Activated CD4-positive, alpha-beta T cell treated with anti-CD3 and anti-CD28 coated beads, Interleukin-2, amount 10 ng/mL, durations not matched to agents 24 days and 14 days (primary cell): ENCODE measurements around the gene CFAP61. TPM values are rescaled to one million over a fixed set of nuclear protein-coding genes. Genes with fewer than 3 reads are reported as not detected.

Source experiments
- DNase-seq: peaks from one replicate; pipeline ENCODE4 v3.0.0; 2022
- H3K27ac Mint-ChIP-seq: one replicate; pipeline ENCODE4 v1.8.0; 2022; ENCODE audit warnings: mild to moderate bottlenecking, mixed read lengths
- H3K27me3 Mint-ChIP-seq: one replicate; pipeline ENCODE4 v1.8.0; 2022; ENCODE audit warnings: mixed read lengths
- H3K36me3 Mint-ChIP-seq: one replicate; pipeline ENCODE4 v1.8.0; 2022; ENCODE audit warnings: low read depth, mild to moderate bottlenecking, mixed read lengths
- H3K4me1 Mint-ChIP-seq: one replicate; pipeline ENCODE4 v1.8.0; 2021; ENCODE audit warnings: mixed read lengths
- H3K4me3 Mint-ChIP-seq: one replicate; pipeline ENCODE4 v1.8.0; 2022; ENCODE audit warnings: mild to moderate bottlenecking, moderate library complexity, mixed read lengths
- H3K9me3 Mint-ChIP-seq: one replicate; pipeline ENCODE4 v1.8.0; 2021; ENCODE audit warnings: mixed read lengths
- intact Hi-C: fragments of 100-400 bp; cut with micrococcal nuclease; formaldehyde crosslinking; loops from one replicate; pipeline ENCODE4 v1.15.1; 2023
- total RNA-seq: library from RNA; stranded (reverse); gene quantifications from 2 replicates; pipeline ENCODE4 v1.2.3, GENCODE V29; 2022

The CFAP61 gene
- total RNA-seq, 1 donor from 2014 or later: not detected

- Mint-ChIP-seq H3K4me1 (no peaks in the 10 kb centered on the region), H3K27ac (no peak overlapping the region), H3K9me3 (no peaks in the 10 kb centered on the region), H3K36me3 (no peaks in the 10 kb centered on the region), H3K27me3 (no peaks in the 10 kb centered on the region), H3K4me3 (no peak overlapping the region)
- DNase-seq: no peak
- intact Hi-C loops: no loop called here
These were observed 345.8 kb downstream of the CFAP61 start for GRCh38 chr20:20398123-20398522.

GRCh38 chr20:20399531-20400500 is 347.5 kb downstream of the CFAP61 start:
- H3K4me3 Mint-ChIP-seq: no peak overlapping the region
- H3K36me3 Mint-ChIP-seq: no peaks in the 10 kb centered on the region
- no peaks in the 10 kb centered on the region for H3K4me1 Mint-ChIP-seq
- no peaks in the 10 kb centered on the region for H3K27me3 Mint-ChIP-seq
- no peak overlapping the region for H3K27ac Mint-ChIP-seq
- intact Hi-C loops: no loop called here
- DNase-seq: no peak
- H3K9me3 Mint-ChIP-seq: no peaks in the 10 kb centered on the region

GRCh38 chr20:20401991-20402390 is 349.7 kb downstream of the CFAP61 start:
- Mint-ChIP-seq H3K4me1 (no peaks in the 10 kb centered on the region), H3K36me3 (peaks cover 2% of the 10 kb centered on the region), H3K27me3 (no peaks in the 10 kb centered on the region), H3K4me3 (no peak overlapping the region), H3K9me3 (no peaks in the 10 kb centered on the region), H3K27ac (no peak overlapping the region)
- intact Hi-C loops: no loop called here
- no peak for DNase-seq

- Mint-ChIP-seq H3K4me3 (no peak overlapping the region), H3K27ac (no peak overlapping the region)
- intact Hi-C loops: loop anchor here (5.0 kb wide), 1 partner anchor 42 kb away; no protein-coding TSS in a partner anchor
These were observed 352.3 kb downstream of the CFAP61 start for GRCh38 chr20:20404633-20405032.

GRCh38 chr20:20405623-20406022 is 353.3 kb downstream of the CFAP61 start:
- Mint-ChIP-seq H3K36me3 (peaks cover 2% of the 10 kb centered on the region), H3K4me1 (no peaks in the 10 kb centered on the region), H3K9me3 (no peaks in the 10 kb centered on the region), H3K27me3 (no peaks in the 10 kb centered on the region), H3K27ac (no peak overlapping the region), H3K4me3 (no peak overlapping the region)
- intact Hi-C loops: loop anchor here (5.0 kb wide), 1 partner anchor 43 kb away; no protein-coding TSS in a partner anchor
- no peak for DNase-seq

More at GRCh38 chr20:20404633-20405032, 352.3 kb downstream of the CFAP61 start:
- DNase-seq: no peak
- Mint-ChIP-seq H3K4me1 (no peaks in the 10 kb centered on the region), H3K9me3 (no peaks in the 10 kb centered on the region), H3K27me3 (no peaks in the 10 kb centered on the region), H3K36me3 (peaks cover 2% of the 10 kb centered on the region)

- Mint-ChIP-seq H3K27ac (no peak overlapping the region), H3K4me1 (peaks cover 2% of the 10 kb centered on the region), H3K9me3 (no peaks in the 10 kb centered on the region), H3K27me3 (no peaks in the 10 kb centered on the region), H3K4me3 (no peak overlapping the region), H3K36me3 (peaks cover 2% of the 10 kb centered on the region)
- no peak for DNase-seq
- intact Hi-C loops: loop anchor here (5.0 kb wide), 1 partner anchor 44 kb away; no protein-coding TSS in a partner anchor
These were observed 354.0 kb downstream of the CFAP61 start for GRCh38 chr20:20406306-20406705.

- Mint-ChIP-seq H3K36me3 (peaks cover 2% of the 10 kb centered on the region), H3K27ac (no peak overlapping the region), H3K27me3 (no peaks in the 10 kb centered on the region), H3K4me1 (peaks cover 14% of the 10 kb centered on the region), H3K4me3 (no peak overlapping the region), H3K9me3 (no peaks in the 10 kb centered on the region)
- intact Hi-C loops: loop anchor here (5.0 kb wide), 1 partner anchor 46 kb away; no protein-coding TSS in a partner anchor
- no peak for DNase-seq
These were observed 355.8 kb downstream of the CFAP61 start for GRCh38 chr20:20407891-20408805.

GRCh38 chr20:20409331-20409730 is 357.0 kb downstream of the CFAP61 start:
- H3K27me3 Mint-ChIP-seq: no peaks in the 10 kb centered on the region
- H3K4me1 Mint-ChIP-seq: peaks cover 20% of the 10 kb centered on the region
- intact Hi-C loops: loop anchor here (5.0 kb wide), 1 partner anchor 47 kb away; no protein-coding TSS in a partner anchor
- no peak overlapping the region for H3K27ac Mint-ChIP-seq
- peaks cover 2% of the 10 kb centered on the region for H3K36me3 Mint-ChIP-seq
- no peak overlapping the region for H3K4me3 Mint-ChIP-seq
- no peak for DNase-seq
- no peaks in the 10 kb centered on the region for H3K9me3 Mint-ChIP-seq

Other genes starting within 250 kb of the CFAP61 start
- 85.4 and 96.4 TPM in 2 replicates for gene NAA20, start 35.2 kb upstream of the CFAP61 start, total RNA-seq
- 22.7 and 25.1 TPM in 2 replicates for gene CRNKL1, start 66 bp upstream of the CFAP61 start, total RNA-seq